HepG2 (cell line): ENCODE results near the gene SCGB2B2. TPM values are rescaled to one million over a fixed set of nuclear protein-coding genes. Genes with fewer than 3 reads are reported as not detected.
A peak's percentile ranks its signal among the peaks of the same experiment; 100 is the strongest.

ENCODE experiments used
- BRD4 ChIP-seq: sonication (generic); formaldehyde crosslinking; IDR thresholded peaks from 2 replicates; pipeline ENCODE4 v1.4.0; 2020; ENCODE audit warnings: missing genetic modification reagents
- E2F5 ChIP-seq: sonication (generic); formaldehyde crosslinking; conservative IDR thresholded peaks from 2 replicates; pipeline ENCODE4 v1.4.0; 2020; ENCODE audit warnings: missing genetic modification reagents
- ELF3 ChIP-seq: IDR thresholded peaks from 2 replicates; pipeline ENCODE4 v1.6.1; 2016; ENCODE audit warnings: missing genetic modification reagents, missing compliant biosample characterization
- FOXA1 ChIP-seq, 2 experiments: fragments of 450-650 bp in 1 of 2; sonication (generic) in 1 of 2; formaldehyde crosslinking in 1 of 2; IDR thresholded peaks; 2 replicates each; pipeline versions ENCODE4 v1.4.0 to v1.6.1; 2016 to 2020; ENCODE audit warnings: missing genetic modification reagents in 1 of 2
- HDAC1 ChIP-seq: sonication (generic); formaldehyde crosslinking; IDR thresholded peaks from 2 replicates; pipeline ENCODE4 v1.5.1; 2020; ENCODE audit warnings: mild to moderate bottlenecking, missing genetic modification reagents
- KLF16 ChIP-seq, 2 experiments: sonication (generic) in 1 of 2; formaldehyde crosslinking in 1 of 2; IDR thresholded peaks; 2 replicates each; pipeline versions ENCODE4 v1.6.1 to v1.8.0; 2016 to 2023; ENCODE audit warnings: missing genetic modification reagents in 2 of 2, missing compliant biosample characterization in 1 of 2
- MIXL1 ChIP-seq: IDR thresholded peaks from 2 replicates; pipeline ENCODE4 v1.6.1; 2016
- MXI1 ChIP-seq: IDR thresholded peaks from 3 replicates; pipeline ENCODE4 v1.6.1; 2012; ENCODE audit warnings: low read depth, low read length, inconsistent platforms, borderline replicate concordance
- ONECUT2 ChIP-seq: sonication (generic); formaldehyde crosslinking; IDR thresholded peaks from 2 replicates; pipeline ENCODE4 v1.4.0; 2020; ENCODE audit warnings: missing genetic modification reagents
- PRMT3 ChIP-seq: sonication (generic); formaldehyde crosslinking; IDR thresholded peaks from 2 replicates; pipeline ENCODE4 v1.8.1; 2022; ENCODE audit warnings: low read depth, mild to moderate bottlenecking, moderate library complexity, missing genetic modification reagents, borderline replicate concordance
- SMAD1 ChIP-seq: sonication (generic); formaldehyde crosslinking; IDR thresholded peaks from 2 replicates; pipeline ENCODE4 v1.4.0; 2020; ENCODE audit warnings: missing genetic modification reagents, low read depth, mild to moderate bottlenecking, borderline replicate concordance
- TAF15 ChIP-seq: fragments of 200-400 bp; formaldehyde crosslinking; IDR thresholded peaks from one replicate; pipeline ENCODE4 v1.6.1; 2018; ENCODE audit warnings: mild to moderate bottlenecking, low read depth, low read length; ENCODE audit not compliant: poor library complexity, severe bottlenecking
- TFDP1 ChIP-seq: IDR thresholded peaks from 2 replicates; pipeline ENCODE4 v1.6.1; 2016; ENCODE audit warnings: missing compliant biosample characterization, missing genetic modification reagents, borderline replicate concordance
- ZSCAN9 ChIP-seq: IDR thresholded peaks from 2 replicates; pipeline ENCODE4 v1.6.1; 2016; ENCODE audit warnings: borderline replicate concordance
- polyA plus RNA-seq, 8 experiments: library from polyadenylated mRNA; depleted of rRNA in 3 of 8; stranded (reverse) in 7 of 8; unstranded in 1 of 8; fragments of >200 nt; fragmentation: Illumina TruSeq in 4 of 8; extraction: Trizol in 4 of 8; gene quantifications; 2 replicates each; pipeline versions ENCODE4 v1.2.1 to v1.2.3, GENCODE V29; 2011 to 2016; ENCODE audit warnings: low read depth in 4 of 8, missing spikeins in 1 of 8, mixed read lengths in 1 of 8; ENCODE audit not compliant: insufficient read depth in 1 of 8
- total RNA-seq, 5 experiments: library from RNA; depleted of rRNA; stranded (reverse); fragments of >200 nt; fragmentation: Illumina TruSeq; extraction: Trizol; gene quantifications; 2 replicates each; pipeline ENCODE4 v1.2.3, GENCODE V29; 2016; ENCODE audit warnings: low read depth in 1 of 5
- TF ChIP-seq, protein P1 (sequence below), 2 experiments: sonication (generic) in 1 of 2; formaldehyde crosslinking in 1 of 2; IDR thresholded peaks; 2 replicates each; pipeline versions ENCODE4 v1.5.1 to v1.6.1; 2011 to 2020; ENCODE audit warnings: borderline replicate concordance in 1 of 2, low read depth in 1 of 2, low read length in 1 of 2, mild to moderate bottlenecking in 1 of 2, missing genetic modification reagents in 1 of 2, moderate library complexity in 1 of 2

SCGB2B2 gene
- total and polyA plus RNA-seq, 2 of the 13 experiments (the other 11 are each of a cell fraction or from before 2014, with no cell fraction given), result 0.03 TPM; not detected in 1

DNA sequence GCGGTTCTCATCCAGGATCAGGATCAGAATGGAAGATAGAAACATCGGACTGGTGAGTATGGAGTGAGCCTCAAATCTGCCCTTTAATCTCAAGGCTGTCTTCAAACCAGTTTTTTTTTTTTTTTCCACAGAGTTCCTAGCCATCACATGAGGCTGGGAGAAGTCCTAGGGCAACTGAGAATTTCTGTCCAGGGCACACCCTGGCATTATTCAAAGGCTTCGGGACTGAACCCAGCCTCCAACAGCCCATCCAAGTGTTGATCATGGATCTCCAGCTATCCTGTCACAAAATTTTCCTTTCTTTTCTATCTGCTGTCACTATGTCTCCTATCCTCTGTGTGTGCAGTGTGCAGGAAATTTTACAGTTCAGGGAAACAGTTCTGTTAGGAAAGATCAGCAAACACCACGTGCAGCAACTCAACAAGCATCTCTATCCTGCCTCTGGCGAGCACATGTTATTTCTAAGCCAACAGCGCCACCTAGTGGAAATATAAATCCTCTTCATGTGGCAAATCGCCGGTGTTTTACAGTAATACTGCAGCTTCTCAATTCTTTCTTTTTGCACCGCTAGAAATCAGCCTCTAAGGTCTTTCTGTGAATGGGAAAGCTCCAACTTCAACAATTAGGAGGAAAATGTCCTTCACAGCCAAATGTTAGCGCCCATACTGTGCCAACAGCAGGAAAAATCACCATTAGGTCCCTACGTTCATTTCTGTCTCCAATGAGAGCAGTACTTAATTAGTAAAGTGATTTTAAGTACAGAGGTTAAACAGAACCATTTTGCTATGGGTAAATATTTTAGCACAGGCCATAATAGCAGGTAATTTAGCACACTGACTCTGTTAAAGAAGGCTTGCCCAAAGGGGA lies 35.7 kb upstream of the SCGB2B2 start (continued):
- TF ChIP-seq TFDP1 (CRISPR knock-in tag) (peak; percentile 24; the same call in 1 of the 2 replicates), BRD4 (CRISPR knock-in tag) (no peak), SMAD1 (CRISPR knock-in tag) (no peak), FOXA1 (IDR thresholded peaks at IDR 0.05) (no peak), FOXA1 (CRISPR knock-in tag; IDR thresholded peaks at IDR 0.05) (0 out of 2 replicates have a peak, but pooled peaks have one; percentile 19), ELF3 (CRISPR knock-in tag) (peak; percentile 57), KLF16 (CRISPR knock-in tag; IDR thresholded peaks at IDR 0.05) (peak in 1 of 2 experiments; percentile 48; a peak in 1 of 4 replicates), PRMT3 (no peak), TAF15 (no peak), ONECUT2 (no peak), MXI1 (peak; percentile 48; the same call in 1 of the 3 replicates), MIXL1 (peak; percentile 61; the same call in 1 of the 2 replicates), E2F5 (CRISPR knock-in tag) (no peak), ZSCAN9 (CRISPR knock-in tag) (peak; percentile 49; the same call in 1 of the 2 replicates), HDAC1 (CRISPR knock-in tag) (no peak)
- TF ChIP-seq, protein P1, sequence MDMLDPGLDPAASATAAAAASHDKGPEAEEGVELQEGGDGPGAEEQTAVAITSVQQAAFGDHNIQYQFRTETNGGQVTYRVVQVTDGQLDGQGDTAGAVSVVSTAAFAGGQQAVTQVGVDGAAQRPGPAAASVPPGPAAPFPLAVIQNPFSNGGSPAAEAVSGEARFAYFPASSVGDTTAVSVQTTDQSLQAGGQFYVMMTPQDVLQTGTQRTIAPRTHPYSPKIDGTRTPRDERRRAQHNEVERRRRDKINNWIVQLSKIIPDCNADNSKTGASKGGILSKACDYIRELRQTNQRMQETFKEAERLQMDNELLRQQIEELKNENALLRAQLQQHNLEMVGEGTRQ (IDR thresholded peaks at IDR 0.05; ENCODE audit: low read depth, low read length), result peak; percentile 54; the same call in 1 of the 2 replicates
- TF ChIP-seq, protein P1 (CRISPR knock-in tag; IDR thresholded peaks at IDR 0.05; ENCODE audit: borderline replicate concordance), result no peak
